ENCODE results near the gene ATP6V0A4.

Gene ATP6V0A4

DNA sequence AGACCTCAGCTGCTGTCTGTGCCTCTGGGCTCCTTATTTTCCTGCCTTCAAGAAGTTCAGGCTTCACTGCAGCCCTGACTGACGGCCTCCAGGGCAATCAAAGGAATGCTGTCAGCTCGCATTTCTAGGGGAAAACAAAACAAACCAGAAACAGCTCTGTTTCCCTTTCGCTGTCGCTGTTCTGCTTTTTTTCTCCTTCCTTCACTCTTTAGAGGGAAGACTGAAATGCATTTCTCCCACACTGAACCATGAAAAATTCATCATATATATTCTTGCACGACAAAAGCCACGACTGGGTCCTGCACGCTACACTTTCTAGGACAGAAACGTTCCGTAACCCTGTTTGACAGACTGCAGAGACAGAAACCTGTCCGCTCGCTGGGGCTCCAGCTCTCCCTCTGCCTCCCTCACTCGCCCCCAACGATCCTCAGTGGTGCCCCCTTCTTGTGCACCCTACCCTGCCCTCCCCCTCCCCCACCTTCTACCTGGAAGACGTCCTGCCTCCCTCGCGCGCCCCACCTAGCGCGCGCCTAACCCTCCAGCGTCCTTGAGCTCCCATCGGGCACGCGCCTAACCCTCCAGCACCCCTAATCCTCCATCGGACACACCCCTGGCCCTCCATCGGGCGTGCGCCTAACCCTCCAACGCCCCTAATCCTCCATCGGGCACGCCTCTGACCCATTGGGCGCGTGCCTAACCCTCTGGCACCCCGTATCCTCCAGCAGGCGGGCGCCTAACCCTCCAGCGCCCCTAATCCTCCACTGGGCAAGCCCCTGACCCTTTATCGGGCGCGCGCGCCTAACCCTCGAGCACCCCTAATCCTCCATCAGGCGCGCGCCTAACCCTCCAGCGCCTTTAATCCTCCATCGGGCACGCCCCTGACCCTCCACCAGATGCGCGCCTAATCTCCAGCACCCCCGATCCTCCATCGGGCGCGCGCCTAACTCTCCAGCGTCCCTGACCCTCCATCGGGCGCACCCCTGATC is 134.0 kb downstream of the ATP6V0A4 start:
- no peak for DNase-seq (ENCODE audit: low read depth in 2 of 2, low spot score in 1 of 2)

- no peak for DNase-seq (ENCODE audit: low read depth in 2 of 2, low spot score in 1 of 2)
These were observed 135.0 kb downstream of the ATP6V0A4 start for GRCh38 chr7:138662991-138663320.

DNA sequence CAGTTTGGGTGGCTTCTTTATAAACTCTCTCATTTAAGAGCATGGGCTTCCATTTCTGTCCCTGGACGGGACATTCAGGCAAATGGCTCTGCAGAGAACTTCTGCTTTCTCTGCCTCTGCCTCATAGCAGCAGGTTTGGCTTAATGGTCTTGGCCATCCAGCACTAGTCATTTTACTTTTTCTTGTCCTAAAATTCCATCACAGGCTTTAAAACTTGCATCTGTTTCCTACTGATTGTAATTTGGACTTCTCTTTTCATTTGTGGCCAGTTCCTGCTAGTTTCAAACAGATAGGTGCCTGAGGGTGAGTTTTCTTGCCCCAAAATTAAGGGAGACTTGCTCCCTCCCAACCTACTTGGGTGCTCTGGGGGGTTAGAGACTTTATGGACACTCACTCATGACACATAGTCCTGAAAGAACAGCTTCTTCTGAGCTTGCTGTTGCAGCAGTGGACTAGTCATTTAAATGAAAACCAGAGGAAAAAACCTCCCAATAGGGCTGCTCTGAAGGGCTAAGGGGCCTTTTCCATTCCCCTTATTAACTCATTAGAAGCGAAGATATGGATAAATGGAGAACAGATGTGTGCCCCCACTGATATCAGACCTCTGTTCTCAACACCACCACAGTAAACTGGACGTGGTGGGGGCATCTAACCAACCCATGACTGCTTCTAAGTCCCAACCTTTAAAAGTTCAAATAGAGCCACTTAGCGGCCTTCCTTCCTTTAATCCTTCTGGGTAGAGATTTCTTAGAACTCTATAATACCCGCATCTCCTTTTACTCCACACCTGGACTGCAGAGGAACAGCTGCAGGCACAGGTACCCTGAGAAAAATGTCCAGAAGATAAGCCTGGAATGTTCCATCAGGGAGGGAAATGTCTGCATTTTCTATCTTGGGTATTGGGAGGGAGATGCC is 135.7 kb downstream of the ATP6V0A4 start:
- no peak for DNase-seq (ENCODE audit: low read depth in 2 of 2, low spot score in 1 of 2)

- no peak for DNase-seq (ENCODE audit: low read depth in 2 of 2, low spot score in 1 of 2)
These were observed 136.8 kb downstream of the ATP6V0A4 start for GRCh38 chr7:138661069-138661635.

GRCh38 chr7:138658889-138659288 is 139.1 kb downstream of the ATP6V0A4 start:
- DNase-seq (ENCODE audit: low read depth in 2 of 2, low spot score in 1 of 2): no peak

GRCh38 chr7:138657854-138658386 is 140.1 kb downstream of the ATP6V0A4 start:
- no peak for DNase-seq (ENCODE audit: low read depth in 2 of 2, low spot score in 1 of 2)

DNA sequence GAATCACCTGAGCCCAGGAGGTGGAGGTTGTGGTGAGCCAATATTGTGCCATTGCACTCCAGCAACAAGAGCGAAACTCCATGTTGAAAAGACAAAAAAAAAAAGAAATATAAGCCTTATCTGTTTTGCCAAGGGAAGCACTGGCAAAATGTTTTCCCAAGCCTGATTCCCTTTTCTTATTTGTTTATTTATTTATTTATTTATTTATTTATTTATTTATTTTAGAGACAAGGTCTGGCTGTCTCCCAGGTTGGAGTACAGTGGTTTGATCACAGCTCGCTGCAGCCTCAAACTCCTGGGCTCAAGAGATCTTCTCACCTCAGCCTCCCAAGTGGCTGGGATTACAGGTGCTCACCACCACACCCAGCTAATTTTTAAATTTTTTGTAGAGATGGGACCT is 141.0 kb downstream of the ATP6V0A4 start:
- DNase-seq (ENCODE audit: low read depth in 2 of 2, low spot score in 1 of 2): no peak
